Activated CD8-positive, alpha-beta memory T cell treated with anti-CD3 and anti-CD28 coated beads for 36 hours (primary cell): ENCODE data around the gene ABCD1. TPM values are rescaled to one million over a fixed set of nuclear protein-coding genes. Genes with fewer than 3 reads are reported as not detected.

Source experiments
- CTCF ChIA-PET: fragments of 350-600 bp; sonication (Branson Sonifier 250); formaldehyde crosslinking; loops from one replicate; lab custom pipeline; 2021; ENCODE audit warnings: antibody characterized with exemption; lab: Charles Lee
- POLR2A ChIA-PET: fragments of 350-600 bp; sonication (Branson Sonifier 250); formaldehyde crosslinking; loops from one replicate; lab custom pipeline; 2021; ENCODE audit warnings: antibody characterized with exemption; lab: Charles Lee
- total RNA-seq, 2 experiments: library from RNA; stranded (reverse); gene quantifications; one replicate each; pipeline ENCODE4 v1.2.3, GENCODE V29; 2021

The ABCD1 gene
- total RNA-seq, 2 experiments from 2014 or later = 3.5 to 4.4 TPM

DNA sequence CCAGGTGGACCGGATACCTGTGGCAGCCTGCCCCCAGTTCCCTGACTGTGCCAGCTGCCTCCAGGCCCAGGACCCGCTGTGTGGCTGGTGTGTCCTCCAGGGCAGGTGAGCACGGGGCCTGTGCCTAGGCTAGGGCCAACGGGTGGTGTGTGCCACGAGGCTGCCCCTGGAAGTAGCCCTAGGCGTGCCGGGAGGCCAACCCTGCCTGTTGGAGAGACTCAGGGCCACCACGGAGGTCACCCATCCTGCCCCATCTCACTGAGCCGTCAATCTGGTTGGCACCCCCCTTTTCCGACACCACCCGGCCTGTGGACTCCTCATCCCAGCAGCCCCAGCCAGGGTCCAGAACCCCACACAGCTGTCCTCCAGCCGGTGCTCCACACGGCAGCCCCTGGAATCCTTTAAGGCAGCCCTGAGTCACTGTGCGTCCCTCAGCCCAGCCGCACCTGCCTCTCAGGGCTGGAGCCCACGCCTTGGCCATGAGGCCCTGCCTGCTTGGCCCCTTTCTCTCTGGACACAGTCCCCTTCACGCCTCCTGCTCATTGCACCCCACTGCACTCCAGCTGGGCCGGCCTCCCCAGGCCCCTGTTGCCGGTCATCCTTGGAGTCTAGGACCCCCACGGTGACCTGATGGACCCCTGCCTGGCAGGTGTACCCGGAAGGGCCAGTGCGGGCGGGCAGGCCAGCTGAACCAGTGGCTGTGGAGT is 44.7 kb downstream of the ABCD1 start:
- CTCF ChIA-PET = no interaction called here
- POLR2A ChIA-PET = no interaction called here

DNA sequence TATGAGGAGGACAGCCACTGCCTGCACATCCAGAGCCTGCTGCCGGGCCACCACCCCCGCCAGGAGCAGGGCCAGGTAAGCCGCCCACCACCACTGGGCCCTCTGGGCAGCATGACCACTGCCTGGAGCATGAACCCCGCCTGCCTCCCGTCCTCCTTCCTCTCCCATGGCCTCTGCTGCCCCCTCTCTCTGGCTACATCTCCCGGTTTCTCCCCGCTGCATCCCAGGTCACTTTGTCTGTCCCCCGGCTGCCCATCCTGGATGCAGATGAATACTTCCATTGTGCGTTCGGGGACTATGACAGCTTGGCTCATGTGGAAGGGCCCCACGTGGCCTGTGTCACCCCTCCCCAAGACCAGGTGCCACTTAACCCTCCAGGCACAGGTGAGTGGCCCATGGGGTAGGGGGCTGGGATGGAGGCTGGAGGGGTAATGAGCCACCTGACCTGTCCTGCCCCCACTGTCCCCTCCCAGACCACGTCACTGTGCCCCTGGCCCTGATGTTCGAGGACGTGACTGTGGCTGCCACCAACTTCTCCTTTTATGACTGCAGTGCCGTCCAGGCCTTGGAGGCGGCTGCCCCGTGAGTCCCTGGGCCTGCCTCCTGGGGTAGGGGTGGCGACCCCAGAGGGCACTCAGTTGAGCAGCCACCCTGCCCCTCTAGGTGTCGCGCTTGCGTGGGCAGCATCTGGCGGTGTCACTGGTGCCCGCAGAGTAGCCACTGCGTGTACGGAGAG is 45.4 kb downstream of the ABCD1 start:
- ChIA-PET CTCF (no interaction called here), POLR2A (no interaction called here)

DNA sequence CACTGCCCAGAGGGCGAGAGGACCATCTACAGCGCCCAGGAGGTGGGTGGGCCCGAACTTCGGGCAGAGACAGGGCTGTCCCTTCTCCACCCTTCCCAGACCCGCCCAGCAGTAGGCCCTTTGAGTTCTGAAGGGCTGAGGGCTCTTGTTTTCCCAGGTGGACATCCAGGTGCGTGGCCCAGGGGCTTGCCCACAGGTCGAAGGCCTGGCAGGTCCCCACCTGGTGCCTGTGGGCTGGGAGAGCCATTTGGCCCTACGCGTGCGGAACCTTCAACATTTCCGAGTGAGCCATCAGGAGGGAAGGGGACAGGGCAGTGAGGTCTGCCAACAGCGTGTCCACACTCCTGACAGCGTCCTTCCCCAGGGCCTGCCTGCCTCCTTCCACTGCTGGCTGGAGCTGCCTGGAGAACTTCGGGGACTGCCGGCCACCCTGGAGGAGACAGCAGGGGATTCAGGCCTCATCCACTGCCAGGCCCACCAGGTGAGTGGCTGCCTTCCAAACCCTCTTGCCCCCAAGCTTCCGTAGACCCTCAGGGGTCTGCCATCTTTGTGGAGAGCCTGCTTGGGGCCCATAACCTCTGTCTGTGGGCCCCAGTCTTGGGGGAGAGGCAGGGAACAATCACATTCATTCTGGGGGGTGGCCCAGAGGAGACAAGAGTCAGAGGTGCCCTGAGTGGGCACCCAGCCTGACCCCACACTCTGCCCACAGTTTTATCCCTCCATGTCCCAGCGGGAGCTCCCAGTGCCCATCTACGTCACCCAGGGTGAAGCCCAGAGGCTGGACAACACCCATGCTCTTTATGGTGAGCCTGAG is 46.2 kb downstream of the ABCD1 start:
- CTCF ChIA-PET = no interaction called here
- POLR2A ChIA-PET = no interaction called here

DNA sequence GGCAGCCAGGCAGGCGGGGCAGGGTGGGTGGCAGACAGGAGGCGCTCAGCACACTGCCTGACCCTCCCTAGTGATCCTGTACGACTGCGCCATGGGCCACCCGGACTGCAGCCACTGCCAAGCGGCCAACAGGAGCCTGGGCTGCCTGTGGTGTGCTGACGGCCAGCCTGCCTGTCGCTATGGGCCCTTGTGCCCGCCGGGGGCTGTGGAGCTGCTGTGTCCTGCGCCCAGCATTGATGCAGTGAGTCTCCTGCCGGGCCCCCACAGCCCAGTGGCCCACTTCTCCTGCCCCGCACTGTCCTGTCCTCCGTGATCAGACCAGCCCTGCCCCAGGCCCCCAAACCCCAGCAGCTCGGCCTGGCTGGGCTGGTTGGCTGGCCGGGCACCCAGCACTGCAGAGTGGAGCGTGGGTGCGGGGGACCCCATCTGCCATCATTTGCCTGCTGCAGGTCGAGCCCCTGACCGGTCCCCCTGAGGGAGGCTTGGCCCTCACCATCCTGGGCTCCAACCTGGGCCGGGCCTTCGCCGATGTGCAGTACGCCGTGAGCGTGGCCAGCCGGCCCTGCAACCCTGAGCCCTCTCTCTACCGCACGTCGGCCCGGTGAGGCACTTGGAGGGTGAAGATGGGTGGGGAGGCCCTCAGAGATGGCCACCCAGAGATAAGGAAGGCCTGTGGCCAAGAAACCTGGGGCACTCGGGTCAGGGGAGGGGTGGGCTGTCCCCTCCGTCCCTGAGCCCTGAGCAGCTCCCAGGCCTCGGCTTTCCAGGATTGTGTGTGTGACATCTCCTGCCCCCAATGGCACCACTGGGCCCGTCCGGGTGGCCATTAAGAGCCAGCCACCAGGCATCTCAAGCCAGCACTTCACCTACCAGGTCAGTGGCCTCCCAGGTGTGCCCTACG is 47.0 kb downstream of the ABCD1 start:
- ChIA-PET POLR2A (no interaction called here), CTCF (no interaction called here)

DNA sequence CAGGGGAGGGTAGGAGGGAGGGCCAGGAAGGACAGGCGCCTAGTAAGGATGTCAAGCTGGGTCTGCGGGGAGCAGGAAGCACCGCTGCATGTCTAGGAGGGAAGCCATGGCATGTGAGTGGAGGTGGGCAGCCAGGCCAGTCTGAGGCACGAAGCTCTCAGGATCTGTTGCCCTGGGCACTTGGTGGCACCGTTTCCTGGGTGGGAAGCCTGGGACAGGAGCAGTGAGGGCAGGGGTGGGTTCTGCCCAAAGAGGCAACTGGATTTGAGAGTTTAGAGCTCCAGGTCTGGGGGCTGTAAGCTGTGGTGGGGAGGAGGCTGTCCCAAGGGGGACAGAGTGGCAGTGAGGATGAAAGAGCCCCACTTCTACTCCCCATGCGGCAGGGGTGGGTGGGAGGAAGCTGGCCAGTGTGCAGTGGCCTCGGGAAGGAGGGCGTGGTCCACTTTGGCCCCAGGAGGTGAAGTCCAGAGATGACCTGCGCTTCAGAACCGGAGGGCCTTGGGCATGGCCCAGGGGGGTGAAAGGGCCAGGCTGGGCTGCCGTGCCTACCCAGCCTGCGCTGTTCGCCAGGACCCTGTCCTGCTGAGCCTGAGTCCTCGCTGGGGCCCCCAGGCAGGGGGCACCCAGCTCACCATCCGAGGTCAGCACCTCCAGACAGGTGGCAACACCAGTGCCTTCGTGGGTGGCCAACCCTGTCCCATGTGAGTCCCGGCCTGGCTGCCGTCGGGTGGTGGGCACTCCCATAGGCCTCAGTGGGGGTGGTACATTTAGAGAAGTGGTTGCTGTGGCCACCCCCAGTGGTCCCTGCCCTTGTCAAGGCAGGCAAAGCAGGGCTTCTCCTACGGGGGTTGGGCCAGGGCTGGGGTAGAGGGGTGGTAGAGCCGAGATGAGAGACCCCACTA is 47.9 kb downstream of the ABCD1 start:
- CTCF ChIA-PET = no interaction called here
- POLR2A ChIA-PET = no interaction called here

DNA sequence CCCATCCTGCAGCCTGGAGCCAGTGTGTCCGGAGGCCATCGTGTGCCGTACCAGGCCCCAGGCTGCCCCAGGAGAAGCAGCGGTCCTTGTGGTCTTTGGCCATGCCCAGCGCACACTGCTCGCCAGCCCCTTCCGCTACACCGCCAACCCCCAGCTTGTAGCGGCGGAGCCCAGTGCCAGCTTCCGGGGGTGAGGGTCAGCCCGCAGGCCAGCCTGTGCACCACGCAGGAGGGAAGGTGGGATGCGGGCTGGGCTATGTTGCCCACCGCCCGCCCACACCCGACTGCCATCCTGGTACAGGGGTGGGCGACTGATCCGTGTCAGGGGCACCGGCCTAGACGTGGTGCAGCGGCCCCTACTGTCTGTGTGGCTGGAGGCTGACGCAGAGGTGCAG is 48.6 kb downstream of the ABCD1 start:
- ChIA-PET CTCF (no interaction called here), POLR2A (no interaction called here)

DNA sequence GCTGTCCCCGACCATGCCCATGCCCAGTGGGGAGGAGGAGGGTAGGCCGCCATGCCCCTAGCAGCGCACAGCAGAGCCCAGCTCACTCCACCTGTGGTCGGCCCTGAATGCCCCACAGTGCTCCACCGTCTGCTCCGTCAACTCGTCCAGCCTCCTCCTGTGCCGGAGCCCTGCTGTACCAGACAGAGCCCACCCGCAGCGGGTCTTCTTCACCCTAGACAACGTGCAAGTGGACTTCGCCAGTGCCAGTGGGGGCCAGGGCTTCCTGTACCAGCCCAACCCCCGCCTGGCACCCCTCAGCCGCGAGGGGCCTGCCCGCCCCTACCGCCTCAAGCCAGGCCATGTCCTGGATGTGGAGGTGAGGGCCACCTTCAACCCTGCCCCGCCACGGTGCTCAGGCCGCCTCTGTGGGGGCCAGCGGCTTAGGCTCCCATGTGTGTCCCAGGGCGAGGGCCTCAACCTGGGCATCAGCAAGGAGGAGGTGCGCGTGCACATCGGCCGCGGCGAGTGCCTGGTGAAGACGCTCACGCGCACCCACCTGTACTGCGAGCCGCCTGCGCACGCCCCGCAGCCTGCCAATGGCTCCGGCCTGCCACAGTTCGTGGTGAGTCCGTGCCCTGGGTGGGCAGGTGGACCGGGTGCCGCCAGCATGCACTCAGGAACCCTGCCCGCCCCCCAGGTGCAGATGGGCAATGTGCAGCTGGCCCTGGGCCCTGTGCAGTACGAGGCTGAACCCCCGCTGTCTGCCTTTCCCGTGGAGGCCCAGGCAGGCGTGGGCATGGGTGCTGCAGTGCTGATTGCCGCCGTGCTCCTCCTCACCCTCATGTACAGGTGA is 49.3 kb downstream of the ABCD1 start:
- CTCF ChIA-PET = no interaction called here
- POLR2A ChIA-PET = no interaction called here

DNA sequence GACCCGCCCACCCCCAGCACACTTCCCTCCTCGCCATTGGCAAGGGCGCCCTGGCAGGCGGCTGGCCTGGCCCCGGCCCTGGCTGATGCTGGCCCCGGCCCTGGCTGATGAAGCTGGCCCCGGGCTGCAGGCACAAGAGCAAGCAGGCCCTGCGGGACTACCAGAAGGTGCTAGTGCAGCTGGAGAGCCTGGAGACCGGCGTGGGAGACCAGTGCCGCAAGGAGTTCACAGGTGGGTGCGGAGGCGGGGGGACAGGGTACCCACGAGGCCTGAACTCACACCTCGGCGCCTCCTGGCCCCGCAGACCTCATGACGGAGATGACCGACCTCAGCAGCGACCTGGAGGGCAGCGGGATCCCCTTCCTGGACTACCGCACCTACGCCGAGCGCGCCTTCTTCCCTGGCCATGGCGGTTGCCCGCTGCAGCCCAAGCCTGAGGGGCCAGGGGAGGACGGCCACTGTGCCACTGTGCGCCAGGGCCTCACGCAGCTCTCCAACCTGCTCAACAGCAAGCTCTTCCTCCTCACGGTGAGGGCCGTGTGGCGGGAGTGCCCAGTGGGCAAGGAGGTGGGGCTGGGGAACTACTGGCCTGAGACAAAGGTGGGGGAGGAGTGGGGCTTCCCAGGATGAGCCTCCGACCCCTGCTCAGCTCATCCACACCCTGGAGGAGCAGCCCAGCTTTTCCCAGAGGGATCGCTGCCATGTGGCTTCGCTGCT is 50.1 kb downstream of the ABCD1 start:
- ChIA-PET POLR2A (no interaction called here), CTCF (no interaction called here)

DNA sequence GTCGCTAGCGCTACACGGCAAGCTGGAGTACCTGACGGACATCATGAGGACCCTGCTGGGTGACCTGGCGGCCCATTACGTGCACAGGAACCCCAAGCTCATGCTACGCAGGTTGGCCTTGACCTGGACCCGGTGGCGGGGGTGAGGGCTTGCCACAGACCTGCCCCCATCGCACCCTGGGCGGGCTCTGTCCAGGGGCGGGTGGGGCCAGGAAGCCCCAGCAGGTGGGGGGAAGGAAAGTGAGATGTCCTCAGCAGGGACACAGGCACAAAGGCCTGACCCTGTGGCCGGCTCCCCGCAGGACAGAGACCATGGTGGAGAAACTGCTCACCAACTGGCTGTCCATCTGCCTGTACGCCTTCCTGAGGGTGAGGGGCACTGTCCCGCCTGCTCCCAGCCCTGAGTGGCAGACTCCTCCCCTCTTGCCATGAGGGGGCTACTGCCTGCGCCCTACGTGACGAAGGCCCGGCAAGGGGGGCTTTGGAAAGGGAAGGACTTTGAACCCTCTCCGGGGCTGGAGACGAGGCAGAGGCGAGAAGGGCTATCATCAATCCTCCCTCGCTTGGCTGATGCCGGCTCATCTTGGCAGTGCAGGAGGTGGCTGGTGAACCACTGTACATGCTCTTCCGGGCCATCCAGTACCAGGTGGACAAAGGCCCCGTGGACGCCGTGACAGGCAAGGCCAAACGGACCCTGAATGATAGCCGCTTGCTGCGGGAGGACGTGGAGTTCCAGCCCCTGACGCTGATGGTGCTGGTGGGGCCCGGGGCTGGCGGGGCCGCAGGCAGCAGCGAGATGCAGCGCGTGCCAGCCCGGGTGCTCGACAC is 50.9 kb downstream of the ABCD1 start:
- CTCF ChIA-PET = no interaction called here
- POLR2A ChIA-PET = no interaction called here

DNA sequence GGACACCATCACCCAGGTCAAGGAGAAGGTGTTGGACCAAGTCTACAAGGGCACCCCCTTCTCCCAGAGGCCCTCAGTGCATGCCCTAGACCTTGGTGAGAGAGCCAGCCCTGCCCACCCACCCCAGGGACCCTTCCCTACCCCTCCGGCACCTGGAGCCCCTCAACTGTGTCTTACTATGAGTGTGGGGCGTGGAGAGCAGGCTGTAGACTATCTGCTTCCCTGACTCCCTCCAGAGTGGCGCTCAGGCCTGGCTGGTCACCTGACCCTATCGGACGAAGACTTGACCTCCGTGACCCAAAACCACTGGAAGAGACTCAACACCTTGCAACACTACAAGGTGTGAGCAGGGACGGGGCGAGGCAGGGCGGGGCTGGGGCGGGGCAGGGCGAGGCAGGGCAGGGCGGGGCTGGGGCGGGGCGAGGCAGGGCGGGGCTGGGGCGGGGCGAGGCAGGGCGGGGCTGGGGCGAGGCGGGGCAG is 51.5 kb downstream of the ABCD1 start:
- POLR2A ChIA-PET = no interaction called here
- CTCF ChIA-PET = no interaction called here

DNA sequence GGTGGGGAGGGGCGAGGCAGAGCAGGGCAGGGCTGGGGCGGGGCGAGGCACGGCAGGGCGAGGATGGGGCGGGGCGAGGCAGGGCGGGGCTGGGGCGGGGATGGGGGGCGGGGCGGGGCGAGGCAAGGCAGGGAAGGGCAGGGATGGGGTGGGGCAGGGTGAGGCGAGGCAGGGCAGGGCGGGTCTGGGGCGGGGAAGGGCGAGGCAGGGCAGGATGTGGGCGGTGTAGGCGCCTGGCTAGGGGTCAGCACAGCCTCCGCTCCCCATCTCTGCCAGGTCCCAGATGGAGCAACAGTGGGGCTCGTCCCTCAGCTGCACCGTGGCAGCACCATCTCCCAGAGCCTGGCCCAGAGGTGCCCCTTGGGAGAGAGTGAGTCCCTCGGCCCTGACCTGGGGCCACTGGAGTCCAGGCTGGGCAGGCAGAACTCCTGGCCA is 52.0 kb downstream of the ABCD1 start:
- POLR2A ChIA-PET = no interaction called here

DNA sequence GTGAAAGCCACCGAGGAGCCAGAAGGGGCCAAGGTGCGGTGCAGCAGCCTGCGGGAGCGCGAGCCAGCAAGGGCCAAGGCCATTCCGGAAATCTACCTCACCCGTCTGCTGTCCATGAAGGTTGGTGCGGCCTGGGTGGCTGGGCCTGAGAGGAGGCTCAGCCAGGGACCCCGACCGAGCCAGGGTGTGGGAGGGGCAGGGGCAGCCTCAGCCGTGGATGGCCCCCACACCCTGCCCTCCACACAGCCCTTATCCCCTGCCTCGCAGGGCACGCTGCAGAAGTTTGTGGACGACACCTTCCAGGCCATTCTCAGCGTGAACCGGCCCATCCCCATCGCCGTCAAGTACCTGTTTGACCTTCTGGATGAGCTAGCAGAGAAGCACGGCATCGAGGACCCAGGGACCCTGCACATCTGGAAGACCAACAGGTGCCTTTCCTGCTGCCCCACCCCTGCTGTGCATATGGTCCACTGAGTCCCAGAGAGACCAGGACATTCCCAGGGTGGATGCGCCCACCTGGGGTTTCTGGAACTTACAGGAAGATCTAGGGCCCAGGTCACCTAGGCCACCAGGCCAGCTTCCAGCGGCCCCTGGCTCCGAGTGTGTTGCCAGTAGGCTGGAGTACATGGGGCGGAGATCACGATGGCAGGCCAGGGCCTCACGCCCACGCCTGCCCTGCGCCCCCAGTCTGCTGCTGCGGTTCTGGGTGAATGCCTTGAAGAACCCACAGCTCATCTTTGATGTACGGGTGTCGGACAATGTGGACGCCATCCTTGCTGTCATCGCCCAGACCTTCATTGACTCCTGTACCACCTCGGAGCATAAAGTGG is 52.8 kb downstream of the ABCD1 start:
- ChIA-PET CTCF (interaction anchor here (0.6 kb wide), 1 partner anchor 23 kb away, joined by 3 read pairs; no protein-coding TSS in a partner anchor), POLR2A (no interaction called here)

More for the DNA sequence above, 52.0 kb downstream of the ABCD1 start:
- CTCF ChIA-PET = no interaction called here

DNA sequence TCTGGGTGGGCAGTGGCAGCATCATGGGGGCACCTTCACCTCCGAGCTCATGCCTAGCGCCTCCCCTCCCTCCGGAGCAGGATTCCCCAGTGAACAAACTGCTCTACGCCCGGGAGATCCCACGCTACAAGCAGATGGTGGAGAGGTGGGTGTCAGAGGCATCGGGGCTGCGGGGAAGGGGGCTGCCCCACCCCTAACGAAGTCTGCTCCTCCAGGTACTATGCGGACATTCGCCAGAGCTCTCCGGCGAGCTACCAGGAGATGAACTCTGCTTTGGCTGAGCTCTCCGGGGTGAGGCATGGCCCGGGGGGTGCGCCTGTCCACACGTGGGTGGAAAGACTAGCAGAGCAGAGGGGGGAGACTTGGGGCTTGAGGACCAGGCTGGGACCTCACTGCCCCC is 53.5 kb downstream of the ABCD1 start:
- ChIA-PET POLR2A (no interaction called here), CTCF (no interaction called here)

DNA sequence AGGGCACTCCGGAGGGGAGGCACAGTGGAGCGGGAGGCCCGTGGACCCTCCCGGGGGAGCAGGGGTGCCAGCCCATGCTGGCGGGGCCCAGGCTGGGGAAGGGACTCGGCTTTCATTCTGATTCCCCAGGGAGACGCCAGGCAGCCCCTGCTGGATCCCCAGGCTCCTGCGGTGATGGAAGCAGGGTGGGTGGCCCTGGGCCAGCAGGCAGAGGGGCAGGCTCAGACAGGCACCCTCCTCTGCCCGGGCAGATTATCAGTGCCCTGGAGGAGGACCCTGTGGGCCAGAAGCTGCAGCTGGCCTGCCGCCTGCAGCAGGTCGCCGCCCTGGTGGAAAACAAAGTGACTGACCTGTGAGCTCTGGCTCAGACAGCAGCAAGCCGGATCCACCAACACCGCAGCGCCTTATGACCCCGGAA is 54.0 kb downstream of the ABCD1 start:
- POLR2A ChIA-PET = interaction anchor here (0.5 kb wide), 1 partner anchor 119 kb away, joined by 8 read pairs; no protein-coding TSS in a partner anchor
- CTCF ChIA-PET = no interaction called here
